NCI-H446 treated with DMSO at 0.1 percent for 48 hours (cell line): Measurements from ENCODE around the gene ATXN7L3.

ENCODE experiments used
- DNase-seq: peaks from one replicate; lab custom pipeline; 2025; lab: John Stamatoyannopoulos, UW

ATXN7L3 gene

DNA sequence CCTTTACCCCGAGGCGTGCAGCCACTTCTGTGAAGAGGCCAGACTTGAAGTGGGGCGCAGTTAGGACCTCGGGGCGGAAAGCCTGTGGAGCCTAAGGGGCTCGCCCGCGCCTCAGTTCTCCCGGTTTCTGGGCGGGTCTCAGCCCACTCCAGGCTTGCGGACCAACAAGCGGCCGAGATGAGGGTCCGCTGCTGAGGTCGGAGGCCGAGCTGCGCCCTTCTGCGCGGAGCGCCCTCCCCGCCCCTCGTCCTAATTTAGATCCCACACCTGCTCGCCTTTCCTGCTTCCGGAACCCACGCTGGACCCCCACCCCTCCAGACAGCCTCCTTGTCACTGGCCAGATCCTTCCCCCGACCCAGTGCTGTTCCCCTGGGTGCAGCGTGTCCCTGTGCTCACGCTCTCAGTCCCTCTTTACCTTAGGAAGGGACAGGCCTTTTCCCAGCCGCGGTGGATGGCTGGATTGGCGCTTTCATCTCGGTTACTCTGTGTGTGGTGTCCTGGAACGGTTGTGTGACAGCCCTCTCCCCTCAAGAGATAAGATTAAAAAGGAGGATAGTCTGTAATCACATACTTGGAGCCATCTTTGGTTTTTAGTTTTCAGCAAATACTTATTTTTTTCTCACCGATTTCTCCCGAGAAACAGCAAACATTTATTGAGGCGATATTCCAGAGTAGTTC lies 933 bp upstream of the ATXN7L3 start:
- DNase-seq, result no peak

DNA sequence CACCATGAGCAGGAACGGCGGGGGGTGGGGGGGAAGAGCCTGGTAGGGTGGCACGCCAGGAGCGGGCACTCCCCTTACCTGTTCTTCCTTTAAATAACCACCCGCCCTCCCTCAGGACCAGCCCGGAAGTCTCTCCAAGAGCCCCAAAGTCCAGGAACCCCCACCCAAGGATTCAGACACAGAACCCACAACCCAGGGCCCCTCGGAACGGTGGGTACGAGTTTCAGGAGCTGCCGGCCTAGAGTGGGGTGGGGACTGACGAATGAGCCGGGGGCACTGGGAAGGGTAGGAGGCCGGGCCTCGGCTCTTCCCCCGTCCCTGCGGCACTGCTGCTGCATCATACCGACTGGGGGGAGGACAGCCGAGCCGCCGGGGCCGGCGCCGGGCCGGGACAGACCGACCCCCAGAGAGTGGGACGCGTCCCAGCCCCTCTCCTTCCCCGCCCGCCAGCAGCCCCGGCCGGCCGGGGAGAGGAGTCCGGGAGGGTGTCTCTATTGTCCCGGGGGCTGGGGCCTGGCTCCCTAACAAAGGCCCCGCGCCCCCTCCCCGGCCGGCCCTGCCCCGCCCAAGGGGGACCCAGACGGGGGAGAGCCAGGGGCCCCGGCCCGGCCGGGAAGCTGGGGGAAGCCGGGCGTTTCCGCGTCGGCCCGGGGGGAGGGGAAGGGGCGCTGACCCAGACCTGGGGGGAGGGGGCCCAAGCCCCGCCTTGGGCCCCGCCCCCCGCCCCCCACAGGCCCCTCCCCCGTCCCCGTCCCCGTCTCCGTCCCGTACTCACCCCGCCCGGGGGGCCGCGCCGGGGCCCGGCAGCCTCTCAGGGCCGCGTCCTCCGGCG lies 747 bp downstream of the ATXN7L3 start:
- DNase-seq, result no peak

DNA sequence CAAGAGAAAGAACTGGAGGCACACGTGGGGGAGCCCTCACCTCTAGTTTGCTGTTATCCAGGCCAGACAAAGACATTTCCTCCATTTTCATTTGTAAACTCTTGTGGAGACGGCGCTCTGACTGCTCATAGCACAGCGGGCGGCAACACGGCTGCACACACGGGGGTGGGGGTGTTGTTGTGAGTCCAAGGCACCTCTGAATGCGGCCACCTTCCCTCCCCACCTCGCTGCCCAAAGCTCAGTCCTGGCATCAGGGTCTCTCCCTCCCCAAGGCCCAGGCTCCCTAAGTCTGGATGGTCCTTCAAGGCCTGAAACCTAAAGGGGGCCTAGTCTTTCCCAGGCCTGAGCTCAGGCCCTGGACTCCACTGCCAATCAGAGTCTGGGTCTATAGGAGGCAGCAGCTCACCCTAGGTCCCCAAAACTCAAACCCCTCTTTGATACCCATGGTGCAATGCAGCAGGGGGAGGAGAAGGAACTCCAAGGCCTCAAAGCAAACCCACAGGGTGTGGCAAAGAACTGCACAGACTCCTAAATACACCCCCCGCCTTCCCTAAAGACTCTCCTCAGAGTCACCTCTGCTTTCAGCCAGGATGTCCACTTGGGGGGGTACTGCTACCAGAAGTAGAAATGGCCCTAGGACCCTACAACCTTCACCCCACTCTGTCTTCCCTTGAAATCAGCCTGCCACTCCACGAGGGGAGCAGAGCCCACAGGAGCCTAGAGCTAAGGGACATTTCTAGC lies 1.5 kb downstream of the ATXN7L3 start:
- no peak for DNase-seq

DNA sequence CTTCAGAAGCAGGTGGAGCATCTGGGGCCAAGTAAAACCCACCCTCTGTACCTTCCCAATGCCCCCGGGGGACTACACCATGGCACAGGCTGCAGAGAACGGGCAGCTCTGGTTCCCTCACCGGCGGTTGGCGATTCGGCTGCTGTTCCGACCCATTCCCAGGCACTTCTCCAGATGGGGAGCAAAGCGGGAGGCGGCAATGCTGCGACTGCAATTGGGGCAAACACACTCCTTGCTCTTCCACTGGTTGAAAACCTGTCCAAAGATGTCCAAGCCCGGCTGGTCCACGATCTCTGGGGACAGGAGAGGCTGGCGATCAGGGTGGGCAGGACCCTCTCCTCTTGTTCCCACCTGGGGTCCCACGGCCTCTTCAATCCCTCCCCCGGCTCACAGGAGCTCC lies 2.6 kb downstream of the ATXN7L3 start:
- DNase-seq, result no peak

DNA sequence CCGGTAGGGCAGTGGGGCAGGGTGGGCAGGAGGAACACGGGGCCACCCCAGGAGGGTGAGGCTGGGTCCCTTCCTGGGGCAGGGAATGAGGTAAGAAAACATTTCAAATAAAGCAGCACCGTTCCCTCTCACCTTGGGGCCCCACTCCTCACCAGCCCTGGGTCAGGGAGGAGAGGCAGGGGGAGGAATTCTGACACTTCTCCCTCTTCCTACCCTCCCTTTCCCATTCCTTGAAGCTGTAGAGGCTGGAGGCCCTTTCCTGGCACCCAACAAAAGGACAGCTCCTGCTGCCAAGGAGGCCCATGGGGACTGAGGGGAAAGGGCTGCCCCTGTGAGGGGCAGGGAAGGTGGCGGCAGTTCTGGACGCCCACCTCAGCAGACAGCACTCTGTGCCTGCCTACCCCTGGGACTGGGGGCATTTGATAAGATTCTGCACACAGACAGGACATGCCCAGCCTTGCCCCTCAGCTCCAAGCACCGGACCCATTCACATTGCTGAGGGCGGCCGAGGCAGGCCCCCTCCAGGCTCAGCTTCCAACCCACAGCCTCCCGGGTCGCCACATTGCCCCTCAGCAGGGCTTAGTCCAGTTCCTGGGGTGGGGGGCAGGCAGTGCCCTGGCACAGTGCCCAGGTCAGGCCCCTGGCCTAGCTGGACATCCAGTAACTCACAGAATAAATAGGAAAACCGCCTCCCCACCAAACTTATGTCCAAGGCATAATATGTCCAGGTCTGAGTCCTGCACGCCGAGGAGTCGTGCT lies 6.2 kb downstream of the ATXN7L3 start:
- DNase-seq, result no peak

DNA sequence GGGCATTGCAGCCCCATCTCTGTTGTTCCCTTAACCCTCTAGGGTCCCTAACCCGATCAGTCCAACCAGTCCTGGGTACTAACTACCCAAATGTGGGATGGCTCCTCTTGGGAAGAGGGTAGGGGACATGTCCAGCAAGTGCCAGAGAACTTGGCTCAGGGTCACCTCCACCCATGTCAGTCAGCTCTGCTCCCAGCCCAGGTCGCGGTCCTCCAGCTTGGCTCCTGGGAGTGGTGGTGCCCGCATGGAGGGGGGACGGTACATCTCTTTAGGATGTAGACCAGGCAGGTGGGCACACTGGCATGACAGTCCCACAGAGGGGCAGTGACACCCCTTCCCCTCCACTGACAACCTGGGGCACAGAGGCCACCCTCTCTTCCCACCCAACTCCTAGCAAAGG lies 6.9 kb downstream of the ATXN7L3 start:
- no peak for DNase-seq

DNA sequence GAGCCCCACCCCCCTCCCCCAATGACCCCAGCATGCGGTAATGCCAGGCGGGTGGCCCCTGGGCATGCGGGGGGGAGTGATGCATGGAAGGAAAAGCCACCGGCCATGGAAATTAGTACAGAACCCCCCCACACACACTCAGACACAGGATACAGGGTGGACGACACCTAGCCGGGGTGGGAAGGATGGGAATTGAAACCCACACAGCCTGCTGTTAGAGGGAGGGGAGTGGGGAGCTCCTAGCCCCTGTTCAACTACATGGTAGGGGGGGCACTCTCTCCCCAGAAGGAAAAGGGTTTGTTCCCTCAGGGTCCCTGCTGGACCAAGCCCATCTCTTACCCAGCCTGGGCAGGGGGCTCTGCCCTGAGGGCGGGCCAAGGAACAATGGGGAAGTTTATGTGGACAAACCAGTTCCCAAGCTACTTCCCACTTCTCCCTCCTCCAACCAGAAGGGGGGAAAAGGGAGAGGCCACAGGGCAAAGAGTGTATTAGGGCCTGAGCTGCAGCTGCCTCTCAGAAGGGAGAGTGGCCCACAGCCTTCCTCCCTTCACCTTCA lies 7.7 kb downstream of the ATXN7L3 start:
- DNase-seq, result no peak

DNA sequence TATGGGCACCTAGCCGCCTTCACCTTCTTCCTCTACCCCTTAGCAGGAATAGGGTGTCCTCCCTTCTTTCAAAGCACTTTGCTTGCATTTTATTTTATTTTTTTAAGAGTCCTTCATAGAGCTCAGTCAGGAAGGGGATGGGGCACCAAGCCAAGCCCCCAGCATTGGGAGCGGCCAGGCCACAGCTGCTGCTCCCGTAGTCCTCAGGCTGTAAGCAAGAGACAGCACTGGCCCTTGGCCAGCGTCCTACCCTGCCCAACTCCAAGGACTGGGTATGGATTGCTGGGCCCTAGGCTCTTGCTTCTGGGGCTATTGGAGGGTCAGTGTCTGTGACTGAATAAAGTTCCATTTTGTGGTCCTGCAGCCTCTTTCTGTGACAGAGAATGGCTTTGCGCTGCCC lies 8.3 kb downstream of the ATXN7L3 start:
- DNase-seq, result no peak

DNA sequence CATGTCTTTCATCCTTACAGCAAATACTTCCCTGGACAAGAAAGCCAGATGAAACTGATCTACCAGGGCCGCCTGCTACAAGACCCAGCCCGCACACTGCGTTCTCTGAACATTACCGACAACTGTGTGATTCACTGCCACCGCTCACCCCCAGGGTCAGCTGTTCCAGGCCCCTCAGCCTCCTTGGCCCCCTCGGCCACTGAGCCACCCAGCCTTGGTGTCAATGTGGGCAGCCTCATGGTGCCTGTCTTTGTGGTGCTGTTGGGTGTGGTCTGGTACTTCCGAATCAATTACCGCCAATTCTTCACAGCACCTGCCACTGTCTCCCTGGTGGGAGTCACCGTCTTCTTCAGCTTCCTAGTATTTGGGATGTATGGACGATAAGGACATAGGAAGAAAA lies 9.2 kb downstream of the ATXN7L3 start:
- DNase-seq, result no peak

DNA sequence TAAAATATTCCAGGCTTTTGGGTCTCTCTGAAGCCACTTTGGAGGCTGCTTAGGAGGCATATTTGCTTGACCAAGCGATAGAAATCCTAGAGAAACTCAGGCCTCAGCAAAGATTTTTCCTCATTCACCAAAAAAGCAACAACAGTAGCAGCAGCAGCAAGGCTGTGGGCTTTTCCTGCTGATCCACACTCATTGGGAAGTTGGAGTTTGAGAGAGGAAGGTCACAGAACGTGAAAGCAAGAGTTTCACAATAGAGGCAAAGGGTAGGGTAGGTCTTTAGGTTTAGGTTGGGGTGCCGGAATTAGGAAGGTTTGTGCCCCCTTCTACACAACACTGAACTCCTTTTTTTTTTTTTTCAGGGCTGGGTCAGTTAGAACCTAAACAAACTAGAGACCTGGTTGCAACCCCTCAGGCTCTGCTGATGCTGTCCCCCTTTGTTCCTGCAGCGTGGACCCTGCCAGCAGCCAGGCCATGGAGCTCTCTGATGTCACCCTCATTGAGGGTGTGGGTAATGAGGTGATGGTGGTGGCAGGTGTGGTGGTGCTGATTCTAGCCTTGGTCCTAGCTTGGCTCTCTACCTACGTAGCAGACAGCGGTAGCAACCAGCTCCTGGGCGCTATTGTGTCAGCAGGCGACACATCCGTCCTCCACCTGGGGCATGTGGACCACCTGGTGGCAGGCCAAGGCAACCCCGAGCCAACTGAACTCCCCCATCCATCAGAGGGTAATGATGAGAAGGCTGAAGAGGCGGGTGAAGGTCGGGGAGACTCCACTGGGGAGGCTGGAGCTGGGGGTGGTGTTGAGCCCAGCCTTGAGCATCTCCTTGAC lies 10.9 kb downstream of the ATXN7L3 start:
- no peak for DNase-seq

DNA sequence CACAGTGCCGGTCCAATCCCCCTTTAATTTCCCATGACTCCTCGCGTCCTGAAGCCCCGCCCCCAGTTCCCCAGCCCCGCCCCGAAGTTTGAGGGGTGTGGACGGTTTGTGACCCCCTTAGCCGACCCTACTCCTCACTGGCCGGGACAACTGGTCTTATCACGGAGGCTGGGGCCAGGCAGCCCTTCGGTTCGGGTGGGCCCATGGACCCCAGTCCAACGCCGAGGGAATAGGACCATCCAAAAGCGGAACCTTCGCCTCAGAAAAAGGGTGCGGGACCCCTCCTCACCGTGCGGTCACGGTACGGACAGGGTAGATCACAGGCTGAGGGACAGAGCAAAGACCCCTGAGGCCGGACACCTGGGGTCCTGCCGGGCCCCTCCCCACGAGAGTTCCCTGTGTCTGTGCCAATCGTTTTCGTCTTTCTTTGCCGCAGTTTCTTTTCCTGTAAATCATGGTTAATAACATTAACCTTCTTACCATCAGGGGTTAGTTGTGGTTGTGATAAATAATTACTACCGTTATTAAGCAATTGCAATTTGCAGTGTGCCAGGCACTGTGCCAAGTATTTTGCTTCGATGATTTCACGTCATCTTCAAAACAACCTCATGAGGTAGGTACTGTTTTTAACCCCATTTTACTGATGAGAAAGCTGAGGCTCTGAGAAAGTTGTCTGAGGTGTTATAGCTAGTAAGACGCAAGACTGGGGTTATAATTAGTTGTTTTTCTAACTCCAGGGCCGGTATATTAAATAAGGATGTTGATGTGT lies 12.4 kb downstream of the ATXN7L3 start:
- no peak for DNase-seq

DNA sequence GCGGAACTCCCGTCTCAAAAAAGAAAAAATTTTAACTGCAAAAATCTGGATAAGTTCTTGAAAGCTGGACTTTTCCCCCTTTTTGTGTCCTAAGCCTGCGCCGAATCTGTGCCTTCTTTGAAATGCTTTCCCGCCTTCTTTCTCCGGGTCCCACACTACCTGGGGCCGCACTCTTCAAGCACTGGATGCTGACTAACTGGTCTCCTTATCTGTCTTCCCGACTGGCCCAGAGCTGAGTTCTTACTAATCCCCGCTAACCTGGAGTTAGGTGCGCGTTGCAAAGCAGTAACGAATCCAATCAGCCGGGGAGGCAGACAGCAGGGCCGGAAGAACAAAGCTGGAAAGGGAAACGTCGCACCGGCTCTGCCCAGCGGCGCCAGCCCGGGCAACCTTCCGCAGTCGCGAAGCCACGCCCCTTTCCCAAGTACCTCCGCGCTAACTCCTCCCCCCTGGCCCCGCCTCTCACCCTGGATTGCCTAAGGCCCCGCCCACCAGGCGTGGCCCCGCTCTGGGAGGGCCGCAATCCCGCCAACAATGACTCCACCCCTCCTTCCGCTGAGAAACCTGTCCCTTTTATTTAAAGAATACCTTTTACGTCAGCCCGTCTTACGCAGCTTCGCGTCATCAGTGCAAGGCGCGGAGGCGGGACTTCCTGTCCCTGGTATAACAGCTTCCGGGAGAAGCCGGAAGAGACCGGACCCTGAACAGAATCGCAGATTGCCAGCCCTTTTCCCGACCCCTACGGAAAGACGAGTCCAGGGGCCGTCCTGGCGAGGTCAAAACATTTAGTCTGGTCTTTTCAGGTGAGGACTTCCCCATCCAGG lies 13.2 kb downstream of the ATXN7L3 start, which contains the start of gene TMUB2:
TMUB2 (plus strand) TSS at position 666 of the 824 bp plus-strand sequence. CDS start 737 bp downstream, outside the sequence.
- peak; percentile 98 for DNase-seq

DNA sequence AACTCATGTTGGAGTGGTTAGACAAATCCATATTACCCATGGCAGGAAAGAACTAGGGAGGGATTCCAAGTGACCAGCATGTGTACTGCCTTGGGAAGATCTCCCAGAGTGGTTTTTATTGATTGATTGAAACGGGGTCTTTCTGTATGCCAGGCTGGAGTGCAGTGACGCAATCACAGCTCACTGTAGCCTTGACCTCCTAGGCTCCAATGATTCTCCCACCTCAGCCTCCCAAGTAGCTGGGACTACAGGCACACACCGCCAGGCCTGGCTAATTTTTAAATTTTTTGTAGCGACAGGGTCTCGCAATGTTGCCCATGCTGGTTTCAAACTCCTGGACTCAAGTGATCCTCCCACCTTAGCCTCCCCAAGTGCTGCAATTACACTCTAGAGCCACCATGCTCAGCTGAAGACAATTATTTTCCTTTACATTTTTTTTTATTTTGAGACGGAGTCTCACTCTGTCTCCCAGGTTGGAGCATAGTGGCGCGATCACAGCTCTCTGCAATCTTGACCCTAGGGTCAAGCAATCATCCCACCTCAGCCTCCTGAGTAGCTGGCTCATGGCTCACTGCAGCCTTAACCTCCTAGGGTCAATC lies 15.4 kb downstream of the ATXN7L3 start:
- DNase-seq, result no peak

DNA sequence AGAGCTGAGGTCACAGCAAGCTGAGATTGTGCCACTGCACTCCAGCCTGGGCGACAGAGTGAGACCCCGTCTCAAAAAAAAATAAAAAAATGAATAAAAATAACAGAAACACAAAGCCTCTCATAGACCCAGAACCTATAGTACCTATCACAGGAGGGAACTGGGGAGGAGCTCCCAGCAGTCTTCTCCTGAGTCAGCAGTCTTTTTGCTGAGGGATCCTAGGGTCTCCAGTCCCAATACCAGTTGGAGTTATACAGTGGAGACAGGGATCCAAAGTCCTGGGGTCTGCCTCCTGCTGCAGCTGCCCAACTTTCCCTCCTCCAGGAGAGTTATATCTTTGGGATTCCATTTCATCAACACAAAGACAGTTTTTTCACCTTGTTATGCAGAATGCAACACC lies 16.7 kb downstream of the ATXN7L3 start:
- no peak for DNase-seq

DNA sequence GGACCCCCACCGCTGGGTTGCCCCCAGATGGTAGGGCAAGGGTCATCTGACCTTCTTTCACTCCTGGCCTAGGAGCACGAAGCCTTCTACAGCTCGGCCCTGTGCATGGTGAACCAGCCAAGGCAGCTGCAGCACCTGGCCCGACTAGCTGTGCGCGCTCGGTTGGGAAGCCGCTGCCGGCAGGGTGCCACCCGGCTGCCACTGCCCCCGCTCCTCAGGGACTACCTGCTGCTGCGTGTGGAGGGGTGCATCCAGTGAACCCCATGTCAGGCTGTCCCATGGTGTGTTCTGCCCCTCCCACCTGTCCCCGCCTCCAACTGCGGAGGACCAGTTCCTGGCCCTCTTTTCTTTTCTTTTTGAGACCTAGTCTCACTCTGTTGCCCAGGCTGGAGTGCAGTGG lies 21.6 kb downstream of the ATXN7L3 start:
- DNase-seq, result no peak

DNA sequence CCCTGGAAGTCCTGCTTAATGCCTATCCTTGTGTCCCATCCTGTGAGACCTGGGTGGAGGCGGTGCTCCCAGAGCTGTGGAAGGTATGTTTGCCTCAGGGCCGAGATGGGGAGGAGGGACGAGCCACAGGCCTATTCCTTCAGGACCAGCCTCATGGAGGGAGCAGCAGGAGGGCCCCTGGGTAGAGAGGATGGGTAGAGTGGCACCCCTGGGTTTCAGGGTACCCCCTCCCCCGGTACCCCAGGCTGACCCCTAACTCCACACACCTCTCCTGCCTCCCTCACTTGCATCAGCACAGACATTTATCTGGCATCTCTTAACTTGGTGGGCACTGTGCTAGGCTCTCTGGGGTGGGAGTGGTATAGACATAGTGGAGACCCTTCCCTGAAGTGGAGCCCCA lies 22.0 kb downstream of the ATXN7L3 start:
- no peak for DNase-seq

DNA sequence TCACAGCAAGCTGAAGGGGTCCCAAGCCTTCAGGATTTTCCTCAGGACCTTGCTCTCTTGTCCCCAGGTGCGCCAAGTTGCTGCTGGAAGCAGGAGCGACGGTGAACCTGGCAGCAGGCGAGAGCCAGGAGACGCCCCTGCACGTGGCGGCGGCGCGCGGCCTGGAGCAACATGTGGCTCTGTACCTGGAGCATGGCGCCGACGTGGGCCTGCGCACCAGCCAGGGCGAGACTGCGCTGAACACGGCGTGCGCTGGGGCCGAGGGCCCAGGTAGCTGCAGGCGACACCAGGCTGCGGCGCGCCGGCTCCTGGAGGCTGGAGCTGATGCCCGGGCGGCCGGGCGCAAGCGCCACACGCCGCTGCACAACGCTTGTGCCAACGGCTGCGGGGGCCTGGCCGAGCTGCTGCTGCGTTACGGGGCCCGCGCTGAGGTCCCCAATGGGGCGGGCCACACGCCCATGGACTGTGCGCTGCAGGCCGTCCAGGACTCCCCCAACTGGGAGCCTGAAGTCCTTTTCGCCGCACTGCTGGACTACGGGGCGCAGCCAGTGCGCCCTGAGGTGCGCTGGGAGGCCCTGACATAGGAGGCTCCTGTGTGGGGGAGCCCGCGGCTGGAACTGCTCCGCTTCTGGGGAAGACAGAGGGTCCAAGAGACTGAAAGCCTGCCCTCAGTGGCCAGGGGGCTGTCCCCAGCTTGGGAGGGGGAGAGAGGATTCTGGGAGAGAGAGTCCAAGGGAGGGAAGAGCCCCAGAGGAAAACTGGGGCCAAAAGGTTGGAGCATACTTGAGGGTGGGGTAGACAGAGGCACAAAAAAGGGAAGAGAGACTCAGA lies 22.8 kb downstream of the ATXN7L3 start:
- DNase-seq, result no peak

DNA sequence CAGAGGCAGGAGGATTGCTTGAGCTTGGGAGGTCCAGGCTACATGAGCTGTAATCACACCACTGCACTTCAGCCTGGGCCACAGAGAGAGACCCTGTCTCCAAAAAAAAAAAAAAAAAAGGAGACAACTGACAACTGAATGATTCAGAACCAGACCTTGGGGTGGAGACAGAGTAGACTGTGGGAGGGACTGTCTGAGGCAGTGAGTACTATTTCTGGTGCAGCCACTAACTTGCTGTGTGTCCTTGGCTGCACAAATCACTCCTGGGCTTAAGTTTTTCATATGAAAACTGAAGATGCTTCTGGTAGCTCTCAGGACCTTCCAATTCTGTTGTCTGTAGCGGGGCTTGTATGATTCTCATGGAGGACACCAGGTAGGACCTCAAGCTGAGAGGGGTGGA lies 23.4 kb downstream of the ATXN7L3 start:
- no peak for DNase-seq
